Kidney capillary endothelial cell (primary cell): Measurements from ENCODE around the gene DHX8.

Experiments
- DNase-seq: peaks from one replicate; pipeline ENCODE4 v3.0.0-alpha.2; 2018; ENCODE audit warnings: low spot score

Gene DHX8

DNA sequence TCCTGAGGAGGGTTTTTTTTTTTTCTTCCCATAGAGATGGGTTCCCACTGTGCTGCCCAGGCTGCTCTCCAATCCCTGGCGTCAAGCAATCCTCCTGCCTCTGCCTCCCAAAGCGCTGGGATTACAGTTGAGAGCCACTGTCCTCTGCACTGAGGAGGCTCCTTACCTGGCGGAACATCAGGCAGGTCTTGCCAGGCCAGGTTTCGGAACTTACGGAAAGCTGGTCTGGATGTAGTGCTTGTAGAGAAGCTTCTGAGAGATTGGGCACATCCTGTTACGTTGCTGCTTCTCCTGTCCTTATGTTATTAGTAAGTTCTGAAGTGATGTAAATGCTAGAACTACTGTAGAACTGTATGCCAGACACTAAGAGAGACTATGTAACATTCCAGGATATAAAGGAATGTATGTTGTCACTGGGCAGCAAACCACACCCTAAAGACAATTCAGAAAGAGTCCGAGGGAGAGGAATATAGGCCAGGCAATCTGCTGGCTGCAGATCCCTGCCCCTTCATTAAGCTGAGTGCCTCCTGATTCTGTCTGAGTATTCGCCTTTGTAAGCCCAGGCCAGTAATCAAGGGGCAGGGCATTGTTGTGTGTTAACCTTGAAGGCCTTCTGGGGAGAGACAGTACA lies 41.3 kb downstream of the DHX8 start:
- no peak for DNase-seq

DNA sequence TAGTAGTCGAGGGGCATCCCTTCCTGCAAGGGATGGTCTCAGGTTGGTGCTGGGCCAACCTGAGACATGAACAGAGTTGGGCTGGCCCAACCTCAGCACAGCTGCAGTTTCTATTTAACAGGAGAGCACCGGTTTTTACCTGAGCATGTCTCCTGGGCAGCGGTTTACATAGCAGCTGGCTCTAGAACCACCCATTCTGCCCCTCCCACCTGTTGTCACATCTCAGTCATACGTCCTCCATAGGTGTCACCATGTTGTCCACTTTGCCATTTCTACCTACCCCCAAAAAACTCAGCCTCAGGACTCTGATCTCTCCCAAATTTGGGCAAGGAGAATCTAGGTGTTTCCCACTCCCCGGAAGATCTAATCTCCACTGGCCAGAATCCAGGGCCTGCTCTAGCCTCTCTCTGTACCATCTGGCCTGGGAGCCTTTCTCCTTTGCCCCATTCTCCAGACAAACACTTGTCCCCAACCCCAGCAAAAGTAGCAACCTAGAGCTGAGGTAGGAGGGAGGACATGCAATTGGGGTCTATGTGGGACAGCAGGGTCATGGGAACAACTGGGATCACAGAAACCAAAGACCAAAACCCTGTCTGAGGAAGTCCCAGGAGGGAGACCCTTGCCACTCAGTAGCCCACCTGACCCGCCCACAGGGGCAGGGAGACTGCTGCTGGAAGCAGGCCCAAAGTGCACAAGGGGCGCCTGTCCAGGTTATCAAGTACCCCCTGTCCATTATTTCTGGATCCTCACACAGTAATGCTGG lies 43.3 kb downstream of the DHX8 start:
- DNase-seq, result no peak

DNA sequence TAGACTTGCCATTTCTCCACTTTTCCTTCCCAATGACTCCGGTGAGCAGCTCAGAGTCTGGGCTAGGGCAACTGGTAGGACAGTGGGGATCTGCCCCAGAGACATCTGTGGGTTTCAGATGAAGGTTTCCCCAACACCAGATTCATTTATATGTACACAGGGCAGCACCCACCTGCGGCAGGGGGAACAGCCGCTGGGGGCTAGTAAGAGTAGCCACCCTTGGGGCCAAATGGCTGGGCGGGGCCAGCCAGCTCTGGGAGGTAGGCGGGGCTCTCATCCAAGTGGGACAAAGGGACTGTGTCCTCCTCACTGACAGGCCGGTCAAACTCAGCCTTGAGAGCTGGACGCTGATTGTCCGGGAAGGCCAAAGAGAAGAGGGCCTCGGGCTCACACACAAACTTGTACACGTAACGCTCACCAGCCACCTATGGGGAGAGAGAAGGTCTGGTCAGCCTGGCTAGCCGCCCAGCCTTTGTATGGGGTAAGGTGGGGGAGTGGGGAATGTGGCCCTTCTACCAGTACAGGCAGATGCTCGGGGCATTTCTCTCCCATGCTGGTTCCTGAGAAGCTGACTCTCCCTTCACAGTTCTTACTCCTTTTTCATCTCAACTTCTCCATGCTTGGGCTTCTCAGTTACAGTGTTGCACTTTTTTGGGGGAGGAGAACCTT lies 44.7 kb downstream of the DHX8 start:
- DNase-seq, result no peak

DNA sequence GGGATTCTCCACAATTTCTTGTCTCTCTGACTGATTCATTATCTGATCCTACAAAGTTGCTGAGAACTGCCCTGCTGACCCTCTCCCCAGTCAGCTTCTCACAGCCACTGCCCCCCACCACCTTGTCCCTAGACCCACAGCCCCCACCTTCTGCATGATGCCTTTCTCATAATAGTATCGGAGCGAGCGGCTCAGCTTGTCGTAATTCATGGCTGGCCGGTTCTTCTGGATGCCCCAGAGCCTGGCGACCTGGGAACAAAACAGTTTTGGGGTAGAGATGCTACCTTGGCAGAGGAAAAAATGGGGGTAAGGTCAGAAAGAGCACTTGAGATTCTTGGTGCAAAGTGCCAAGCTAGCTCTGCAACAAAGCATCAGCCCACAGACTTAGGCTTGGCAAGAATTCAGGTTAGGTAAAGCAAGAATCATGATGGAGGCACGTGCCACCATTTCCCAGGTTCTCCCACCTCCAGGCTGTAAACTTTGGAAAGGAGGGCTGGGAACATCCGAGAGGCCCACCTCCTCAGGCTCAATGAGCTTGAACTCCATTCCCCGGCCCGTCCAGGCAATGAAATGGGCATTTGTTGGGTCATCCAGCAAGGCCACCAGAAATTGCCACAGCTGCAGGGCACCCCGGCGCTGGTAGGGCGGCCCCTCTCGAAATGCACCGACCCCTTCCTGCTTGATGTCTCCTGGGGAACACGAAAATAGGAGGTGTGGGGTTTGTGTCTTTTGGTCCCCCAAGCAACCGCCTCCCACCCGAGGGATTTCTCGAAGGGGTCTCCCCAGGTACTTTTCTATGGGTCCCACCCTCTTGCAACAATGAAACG lies 45.4 kb downstream of the DHX8 start:
- DNase-seq, result no peak

DNA sequence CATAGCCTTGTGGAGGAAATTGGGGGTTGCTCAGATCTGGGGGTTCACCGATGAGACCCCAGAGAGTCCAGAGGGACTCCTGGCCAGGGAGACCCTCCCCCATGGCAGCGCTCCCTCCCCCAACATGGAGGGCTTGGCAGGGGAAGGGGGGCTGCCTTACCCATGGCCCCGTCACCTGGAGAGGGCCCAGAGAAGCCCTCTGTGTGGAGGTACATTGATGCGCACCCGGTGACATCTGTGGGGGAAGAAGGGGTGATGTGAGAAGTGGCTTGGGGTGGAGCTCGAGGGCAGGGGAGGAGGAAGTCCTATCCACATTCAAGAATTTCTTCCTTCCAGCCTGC lies 46.1 kb downstream of the DHX8 start:
- no peak for DNase-seq

DNA sequence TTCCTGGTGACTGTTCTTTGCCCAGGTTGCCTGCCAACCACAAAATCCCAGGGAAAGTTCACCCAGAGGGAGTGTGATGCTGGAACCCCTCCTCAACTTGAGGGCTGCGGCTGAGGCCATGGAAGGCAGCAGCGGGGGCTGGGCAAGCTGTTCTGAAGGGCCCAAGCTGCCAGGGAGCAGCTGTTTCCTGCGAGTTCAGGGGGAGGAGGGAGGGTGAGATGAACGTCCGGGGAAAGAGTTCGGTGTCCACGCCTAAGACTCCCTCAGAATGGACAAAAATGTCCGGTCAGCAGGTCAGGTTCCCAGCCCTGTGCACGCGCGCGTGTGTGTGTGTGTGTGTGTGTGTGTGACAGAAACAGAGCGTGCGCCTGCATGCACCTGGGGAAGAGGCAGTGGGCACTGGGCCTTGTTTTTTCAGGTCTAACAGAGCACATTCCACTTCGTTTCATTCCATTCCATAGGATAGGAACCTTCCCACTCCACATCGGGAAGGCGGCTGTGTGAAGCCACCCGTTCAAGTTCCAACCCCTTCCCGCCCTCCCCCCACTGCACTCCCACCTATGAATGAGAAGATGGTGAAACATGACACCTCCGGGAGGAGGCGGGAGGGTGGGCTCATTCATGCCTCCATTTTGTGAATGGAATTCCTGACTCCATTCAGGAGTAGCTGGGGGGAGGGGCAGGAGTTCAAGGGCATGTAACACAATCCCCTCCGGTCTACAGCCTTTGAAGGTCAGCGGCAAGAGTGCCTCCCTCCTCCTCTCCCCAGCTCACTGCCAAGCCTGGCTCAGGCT lies 46.7 kb downstream of the DHX8 start:
- peak; percentile 60 for DNase-seq

DNA sequence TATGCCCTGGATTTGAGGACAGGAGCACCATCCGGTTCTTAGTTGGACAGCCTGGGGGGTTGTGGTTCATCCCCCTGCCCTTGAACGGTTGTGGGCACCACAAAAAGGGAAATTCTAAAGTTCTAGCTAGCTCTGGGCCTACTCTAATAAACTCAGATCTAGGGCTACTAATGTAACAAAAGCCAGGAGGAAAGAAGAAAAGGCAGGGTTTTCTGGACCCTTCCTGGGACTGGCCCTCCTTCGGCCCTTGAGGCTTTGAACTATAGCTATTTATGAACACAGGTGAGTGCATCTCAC lies 47.3 kb downstream of the DHX8 start:
- DNase-seq, result no peak

DNA sequence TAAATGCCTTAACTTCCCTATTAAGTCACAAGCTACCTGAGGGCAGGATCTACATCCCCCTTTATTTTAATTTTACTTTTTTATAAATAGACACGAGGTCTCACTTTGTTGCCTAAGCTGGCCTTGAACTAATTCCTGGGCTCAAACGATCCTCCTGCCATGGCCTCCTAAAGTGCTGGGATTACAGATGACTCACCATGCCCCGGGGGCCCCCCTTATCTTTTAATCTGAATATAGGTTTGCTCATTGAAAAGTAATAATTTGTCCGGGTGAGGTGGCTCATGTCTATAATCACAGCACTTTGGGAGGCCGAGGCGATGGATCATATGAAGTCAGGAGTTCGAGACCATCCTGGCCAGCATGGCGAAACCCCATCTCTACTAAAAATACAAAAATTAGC lies 48.2 kb downstream of the DHX8 start:
- no peak for DNase-seq

DNA sequence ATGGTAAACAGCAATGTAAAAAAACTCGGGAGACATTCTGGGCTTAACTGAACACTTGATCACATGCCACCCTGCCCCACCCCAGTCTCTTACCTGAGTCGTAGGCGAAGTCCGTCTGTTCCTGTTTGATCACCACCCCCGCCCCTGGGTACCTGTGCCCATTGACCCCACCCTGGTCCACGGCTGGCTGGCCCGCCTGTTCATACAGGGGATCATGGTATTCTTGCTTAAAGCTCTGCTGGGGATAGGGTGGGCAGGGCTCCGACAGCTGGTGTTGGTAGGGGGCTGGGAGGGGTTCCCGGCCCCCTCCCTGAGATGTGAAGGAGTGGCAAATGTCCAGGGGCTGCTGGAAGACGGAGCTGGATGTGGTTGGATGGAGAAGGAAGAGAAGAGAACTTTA lies 48.8 kb downstream of the DHX8 start:
- no peak for DNase-seq

DNA sequence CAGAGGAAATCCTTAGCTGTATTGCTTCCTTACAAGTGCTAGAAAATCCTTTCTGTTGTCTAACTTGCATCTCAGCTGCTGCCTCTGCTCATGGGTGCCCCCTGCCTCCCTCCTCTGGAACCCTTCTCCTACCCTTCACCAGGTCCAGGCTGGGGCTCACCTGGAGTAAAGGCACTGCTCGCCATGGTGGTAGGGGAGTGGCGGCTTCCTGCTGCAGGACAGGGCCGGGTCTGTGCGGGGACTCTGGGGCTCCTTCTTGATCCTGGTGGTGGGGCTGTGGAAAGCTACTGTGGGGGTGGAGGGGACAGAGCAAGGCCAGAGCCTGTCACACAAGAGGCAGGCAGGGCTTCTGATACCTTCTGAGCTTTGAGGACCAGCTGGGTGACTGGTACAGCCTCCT lies 49.9 kb downstream of the DHX8 start:
- no peak for DNase-seq

DNA sequence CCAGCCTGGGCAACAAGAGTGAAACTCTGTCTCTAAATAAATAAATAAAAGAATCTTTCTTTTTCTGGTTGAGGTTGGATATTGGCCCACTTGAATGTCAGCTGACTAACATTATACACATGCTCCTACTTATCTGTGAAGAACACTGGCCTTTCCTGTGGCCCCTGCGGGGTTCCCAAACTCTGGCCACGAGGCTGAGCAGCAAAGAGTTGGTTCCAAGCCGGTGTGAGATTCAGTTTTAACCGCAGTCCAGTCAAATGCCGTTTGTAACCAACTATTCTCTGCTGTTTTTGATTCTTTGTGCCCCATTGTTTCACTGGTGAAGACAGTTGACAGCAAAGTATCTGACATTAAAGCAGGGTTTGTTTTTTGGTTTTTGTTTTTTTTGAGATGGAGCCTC lies 51.1 kb downstream of the DHX8 start:
- no peak for DNase-seq

DNA sequence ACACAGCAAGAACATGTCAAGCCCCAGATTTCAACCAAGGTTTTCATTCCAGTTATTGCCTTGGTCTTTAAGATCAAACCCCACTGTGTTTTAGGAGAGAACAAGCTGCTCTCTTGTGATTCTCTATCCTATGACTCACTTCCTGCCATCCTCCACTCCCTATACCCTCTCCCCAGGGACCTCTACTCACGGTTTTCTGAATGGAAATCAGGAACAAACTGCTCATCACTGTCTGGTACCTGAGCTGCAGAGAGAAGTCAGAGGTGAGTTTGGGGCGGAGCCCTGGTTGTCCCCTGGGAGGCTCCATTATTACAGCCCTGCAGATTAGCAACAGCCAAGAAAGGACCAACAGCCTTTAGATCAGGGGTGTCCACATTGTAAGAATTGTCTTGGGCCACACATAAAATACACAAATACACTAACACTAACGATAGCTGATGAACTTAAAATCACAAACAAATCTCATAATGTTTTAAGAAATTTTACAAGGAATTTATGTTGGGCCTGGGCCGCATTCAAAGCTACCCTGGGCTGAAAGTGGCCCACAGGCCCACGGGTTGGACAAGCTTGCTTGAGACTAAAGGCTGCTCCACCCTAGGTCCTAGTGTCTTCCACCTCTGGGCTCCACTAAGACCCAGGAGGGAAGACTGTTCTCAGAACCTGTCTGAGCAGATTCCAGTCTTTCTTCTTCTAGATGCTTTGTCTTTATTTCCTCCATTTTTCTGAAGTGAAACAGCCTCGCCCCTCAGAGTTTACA lies 52.6 kb downstream of the DHX8 start:
- DNase-seq, result no peak

DNA sequence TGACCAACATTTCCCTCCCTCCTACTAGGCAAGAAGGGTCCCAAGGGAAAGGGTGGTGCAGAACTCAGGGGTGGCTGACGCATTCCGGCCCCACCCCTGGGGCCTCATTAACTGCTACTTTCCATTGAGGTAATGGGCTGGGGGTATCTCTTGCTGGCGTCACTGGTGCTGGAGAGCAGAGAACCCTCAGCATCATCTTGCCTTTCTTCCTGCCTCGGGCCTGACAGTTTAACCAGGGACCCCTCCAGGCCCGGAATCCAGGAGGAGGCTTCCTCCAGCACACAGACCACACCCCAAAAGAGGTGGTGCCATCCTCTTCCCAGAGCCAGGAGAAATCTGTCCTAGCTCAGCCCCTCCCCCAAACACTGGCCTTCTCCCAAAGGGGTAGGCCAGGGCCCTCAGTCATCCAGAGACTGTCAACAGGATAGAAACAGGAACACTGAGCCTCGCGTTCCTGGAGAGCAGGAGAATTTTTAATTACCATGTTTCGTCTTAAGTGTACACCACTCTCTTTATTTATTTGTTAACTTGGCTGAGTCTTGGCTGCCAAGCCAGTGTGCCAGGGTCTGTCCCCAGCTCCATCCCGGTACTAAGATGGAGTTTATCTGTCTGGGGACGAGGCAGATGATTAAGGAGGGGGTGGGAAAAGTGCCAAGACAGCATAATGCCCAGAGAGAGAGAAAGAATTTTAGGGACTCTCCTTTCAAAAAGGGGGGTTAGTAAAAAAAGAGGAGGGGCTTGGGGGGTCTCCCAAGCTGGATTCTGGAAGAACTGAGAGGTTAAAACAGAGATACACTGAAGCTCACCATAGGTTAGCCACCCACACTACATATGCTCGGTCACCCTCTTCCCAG lies 57.3 kb downstream of the DHX8 start:
- DNase-seq, result no peak

DNA sequence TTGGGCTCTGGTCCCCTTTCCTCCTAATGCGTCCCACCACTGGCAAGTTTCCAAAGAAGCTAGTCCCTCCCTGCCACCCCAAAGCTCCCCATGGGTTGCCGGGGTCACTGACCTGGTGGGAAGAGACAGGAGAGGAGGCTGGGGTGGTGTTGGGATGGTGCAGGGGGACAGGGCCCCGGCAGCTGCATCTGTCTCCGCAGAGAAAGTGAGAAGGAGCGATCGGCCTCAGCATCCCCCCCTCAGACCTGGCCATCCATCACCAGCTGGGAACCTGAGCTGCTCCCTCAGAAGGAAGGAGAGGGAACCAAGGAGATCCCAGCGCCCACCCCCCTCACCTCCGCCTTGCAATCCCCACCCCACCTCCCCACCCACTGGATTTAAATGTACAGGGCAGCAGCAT lies 59.1 kb downstream of the DHX8 start:
- DNase-seq, result no peak

DNA sequence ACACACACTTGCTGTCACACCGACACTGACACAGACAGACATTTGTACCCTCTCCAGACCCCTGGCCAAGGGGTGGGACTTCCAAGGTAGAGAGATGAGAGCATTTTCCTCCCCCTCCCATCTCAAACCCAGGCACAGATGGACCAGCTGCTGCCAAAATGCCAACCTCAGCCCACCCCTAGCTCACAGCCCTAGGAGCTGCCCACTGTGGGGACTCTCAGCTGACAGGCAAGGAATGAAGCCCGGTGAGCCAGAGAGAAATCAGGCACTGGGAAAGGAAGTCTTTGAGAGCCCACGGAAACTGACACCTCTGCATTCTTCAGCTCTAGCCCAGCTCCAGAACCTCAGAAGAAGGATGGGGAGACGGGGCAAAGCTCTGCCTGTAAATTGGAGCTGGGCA lies 59.5 kb downstream of the DHX8 start:
- no peak for DNase-seq

DNA sequence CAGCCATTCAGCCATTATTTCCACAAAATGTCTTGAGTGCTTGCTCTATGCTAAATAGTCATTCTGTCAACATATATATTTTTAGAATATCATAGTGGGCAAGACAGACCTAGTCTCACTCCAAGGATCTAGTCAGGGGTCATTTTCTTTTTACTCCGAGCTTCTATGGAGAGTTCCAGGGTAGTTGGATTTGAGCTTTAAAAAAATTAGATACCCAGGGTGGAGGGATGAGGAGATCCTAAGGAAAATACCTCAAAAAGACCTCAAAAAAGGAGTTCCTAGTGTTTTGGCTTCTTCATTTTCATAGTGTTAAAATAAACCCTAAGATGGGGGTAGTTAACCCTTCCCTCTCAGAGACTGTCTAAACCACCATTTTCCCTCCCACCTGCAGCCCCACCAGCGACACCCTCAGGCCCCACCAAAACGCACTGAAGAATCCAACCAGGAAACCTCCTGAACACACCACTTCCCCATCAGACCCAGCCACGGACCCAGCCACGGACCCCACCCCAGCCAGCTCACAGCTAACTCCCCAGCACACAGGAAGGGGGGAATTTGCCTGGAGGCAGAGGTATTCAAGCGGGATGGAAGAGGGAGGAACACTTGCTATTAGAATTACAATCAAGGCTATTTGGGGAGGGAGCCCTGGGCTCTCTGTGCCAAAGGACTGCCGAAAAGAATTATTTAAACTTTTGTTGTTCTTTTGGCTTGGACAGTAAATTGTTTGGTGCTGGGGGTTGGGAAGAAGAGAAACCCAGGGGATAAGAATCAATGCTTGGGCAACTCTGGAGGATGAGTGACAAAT lies 60.2 kb downstream of the DHX8 start:
- no peak for DNase-seq

DNA sequence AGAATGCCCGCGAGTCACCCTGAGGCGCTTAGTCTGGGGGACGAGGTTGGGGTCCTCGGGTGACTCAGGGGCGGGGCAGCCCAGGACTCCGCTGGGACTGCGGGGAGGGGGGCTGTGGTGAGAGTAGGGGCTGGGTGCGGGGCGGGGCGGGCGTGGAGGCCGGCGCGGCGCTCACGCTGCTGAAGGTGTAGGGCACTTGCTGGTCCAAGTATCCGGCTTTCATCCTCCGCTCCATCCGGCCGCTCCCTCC lies 61.5 kb downstream of the DHX8 start:
- DNase-seq, result no peak

DNA sequence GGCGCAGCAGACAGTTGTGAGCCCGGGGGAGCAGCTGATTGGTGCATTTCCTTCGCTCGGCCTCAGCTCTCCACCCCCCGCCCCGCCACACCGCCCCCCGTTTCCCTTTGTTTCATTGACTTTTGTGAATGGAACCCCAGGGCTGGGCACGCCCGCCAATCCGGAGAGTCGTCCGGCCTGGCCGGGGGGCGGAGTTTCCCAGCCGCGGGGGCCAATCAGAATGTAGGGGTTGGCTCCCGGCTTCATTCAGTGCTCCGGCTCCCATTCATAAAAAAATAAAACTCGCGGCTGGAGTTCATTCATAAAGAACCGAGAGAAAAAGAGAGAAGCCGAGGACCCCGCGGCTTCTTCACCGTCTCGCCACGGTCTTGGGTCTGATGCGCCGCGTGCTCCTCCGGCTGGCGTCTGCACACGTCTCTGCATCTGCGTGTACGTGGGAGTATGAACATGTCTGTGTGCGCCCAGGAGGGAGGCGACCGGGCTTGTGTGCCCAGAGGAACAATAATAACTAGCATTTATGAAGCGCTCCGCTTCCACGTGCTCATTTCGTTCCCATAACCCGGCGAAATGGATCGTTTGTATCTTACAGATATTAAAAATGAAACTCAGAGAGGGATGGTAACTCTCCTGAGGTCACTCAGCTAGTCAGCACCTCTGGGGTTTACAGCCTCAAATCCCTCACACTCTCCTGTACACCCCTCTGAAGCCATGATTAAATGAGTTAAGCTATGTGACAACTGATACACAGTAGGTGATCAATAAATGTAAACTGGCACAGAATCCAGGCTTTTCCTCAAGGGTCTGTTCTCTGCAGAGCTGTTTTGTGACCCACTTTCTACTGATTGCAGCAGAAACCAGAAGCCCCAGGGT lies 62.8 kb downstream of the DHX8 start, which contains the start of gene ETV4:
Gene ETV4, minus strand, starts transcription at position 22 of the 870 bp plus-strand sequence. CDS start 723 bp downstream, outside the sequence.
- peak; percentile 92 for DNase-seq

DNA sequence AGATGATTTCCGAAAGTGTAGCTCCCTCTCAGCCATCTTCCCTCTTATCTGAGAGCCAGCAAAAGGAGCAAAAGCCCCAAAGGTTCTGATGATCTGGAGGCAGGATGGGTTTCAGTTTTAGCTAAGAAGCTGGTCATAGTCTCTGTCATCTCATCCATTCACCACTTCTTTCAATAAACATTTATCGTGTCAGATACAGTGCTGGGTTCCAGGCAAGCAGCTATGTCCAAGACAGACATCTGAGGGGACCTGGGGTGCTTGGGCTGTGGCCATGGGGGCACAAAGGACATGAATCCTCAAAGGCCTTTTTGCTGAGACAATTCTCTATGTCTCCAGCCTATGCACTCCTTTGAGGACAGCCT lies 63.4 kb downstream of the DHX8 start:
- DNase-seq, result no peak
